NCI-H2196 treated with DMSO at 0.1 percent for 48 hours (cell line): ENCODE results near the gene ZDHHC22.

Source experiments
- DNase-seq: peaks from one replicate; lab custom pipeline; 2025; ENCODE audit not compliant: unreplicated experiment; lab: John Stamatoyannopoulos, UW

Gene ZDHHC22

DNA sequence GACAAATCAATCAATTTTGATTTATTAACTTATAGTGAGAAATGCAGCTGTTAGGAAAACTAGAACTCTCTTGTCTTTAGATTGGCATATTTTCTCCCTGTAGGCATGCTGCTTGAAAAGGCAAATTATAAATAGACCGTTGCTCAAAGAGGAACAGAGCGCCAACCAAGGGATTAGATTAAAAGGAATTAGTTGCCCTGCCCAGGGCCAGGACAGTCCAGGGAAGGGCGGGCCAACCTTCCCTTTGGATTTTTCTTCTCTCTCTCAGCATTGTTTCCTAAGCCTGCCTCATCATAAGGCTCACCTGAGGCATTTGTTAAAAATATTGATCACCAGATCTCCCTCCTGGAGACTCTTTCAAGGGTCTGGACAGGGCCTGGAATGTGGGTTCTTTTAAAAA, 34.9 kb downstream of the ZDHHC22 start:
- DNase-seq = no peak

DNA sequence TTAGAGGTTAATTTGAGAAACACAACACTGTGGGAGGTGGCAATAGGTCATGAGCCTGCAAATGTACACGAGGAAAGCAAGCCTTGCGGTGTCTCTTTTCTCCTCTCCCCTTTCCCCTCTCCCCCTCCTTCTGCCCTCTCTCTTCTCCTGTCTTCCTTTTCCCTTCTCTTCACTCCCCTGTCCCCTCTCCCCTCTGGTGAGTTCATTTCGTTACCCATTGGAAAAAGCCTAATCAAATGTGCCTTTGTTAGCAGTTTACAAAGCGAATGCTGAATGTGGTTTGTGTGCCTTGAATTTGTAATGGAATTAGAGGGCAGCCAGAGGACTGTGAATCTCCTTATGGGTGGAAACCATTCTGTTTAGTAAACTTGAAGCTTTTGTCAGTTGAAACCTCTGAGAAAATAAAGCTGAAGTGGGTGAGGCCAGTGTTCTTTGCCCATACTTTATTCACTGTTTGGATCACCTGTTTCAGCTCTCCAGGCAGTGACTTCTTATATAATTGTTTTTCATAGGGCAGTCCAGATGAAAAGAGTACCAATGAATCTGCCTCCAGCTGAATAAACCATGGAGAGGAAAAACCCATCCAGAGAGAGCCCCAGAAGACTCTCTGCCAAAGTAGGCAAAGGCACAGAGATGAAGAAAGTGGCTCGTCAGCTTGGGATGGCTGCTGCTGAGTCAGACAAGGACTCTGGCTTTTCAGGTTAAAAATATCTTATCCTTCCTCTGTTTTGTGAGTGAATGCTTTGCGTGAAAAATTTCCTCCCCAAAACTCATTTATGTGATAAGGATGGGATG, 36.2 kb downstream of the ZDHHC22 start:
- DNase-seq = no peak

DNA sequence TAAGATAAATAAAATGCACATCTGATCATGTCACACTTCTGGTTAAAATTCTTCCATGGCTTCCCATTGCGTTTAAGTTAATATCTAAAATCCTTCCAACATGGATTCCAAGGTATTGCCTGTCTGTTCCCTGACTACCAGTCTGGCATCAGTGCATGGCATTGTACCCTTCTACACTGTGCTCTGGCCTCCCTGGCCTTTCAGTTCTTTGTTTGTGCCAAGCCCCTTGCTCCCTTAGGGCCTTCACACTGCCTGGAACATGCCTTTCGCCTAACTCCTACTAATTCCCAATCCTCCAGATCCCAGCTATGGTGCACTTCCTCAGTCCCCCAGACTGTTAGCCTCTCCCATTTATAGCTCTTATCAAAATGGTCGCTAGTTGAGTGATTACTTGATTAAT, 37.2 kb downstream of the ZDHHC22 start:
- no peak for DNase-seq

DNA sequence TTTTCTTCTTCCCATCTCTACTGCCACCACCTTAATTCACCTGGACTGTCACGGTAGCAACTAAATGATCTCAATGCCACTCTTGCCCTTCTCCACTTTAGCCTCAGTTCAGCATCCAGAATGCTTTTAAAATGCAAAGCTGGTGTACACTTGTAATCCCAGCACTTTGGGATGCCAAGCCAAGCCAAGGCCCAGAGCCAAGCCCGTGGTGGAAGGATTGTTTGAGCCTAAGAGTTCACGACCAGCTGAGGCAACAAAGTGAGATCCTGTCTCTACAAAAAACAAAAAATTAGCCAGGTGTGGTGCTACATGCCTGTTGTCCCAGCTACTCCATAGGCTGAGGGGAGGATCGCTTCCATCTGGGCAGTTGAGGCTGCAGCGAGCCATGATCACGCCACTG, 37.6 kb downstream of the ZDHHC22 start:
- DNase-seq = no peak

DNA sequence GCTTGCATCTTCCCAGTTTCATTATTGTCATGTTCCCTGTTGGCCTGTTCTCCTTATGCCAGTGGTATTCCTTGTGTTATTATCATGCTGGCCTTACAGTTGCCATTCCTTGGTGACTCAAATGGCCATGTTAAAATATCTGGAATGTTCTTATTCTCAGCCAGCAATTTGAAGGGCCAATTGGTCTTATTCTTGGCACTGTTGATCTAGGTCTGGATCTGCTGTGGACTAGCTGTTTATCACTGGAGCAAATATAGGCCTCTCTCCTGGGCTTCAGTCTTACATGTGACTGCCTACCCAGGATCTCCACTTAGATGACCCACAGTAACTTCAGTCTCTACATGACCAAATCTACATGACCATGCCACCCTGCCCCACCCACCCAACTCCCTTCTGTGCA, 38.1 kb downstream of the ZDHHC22 start:
- DNase-seq = no peak

DNA sequence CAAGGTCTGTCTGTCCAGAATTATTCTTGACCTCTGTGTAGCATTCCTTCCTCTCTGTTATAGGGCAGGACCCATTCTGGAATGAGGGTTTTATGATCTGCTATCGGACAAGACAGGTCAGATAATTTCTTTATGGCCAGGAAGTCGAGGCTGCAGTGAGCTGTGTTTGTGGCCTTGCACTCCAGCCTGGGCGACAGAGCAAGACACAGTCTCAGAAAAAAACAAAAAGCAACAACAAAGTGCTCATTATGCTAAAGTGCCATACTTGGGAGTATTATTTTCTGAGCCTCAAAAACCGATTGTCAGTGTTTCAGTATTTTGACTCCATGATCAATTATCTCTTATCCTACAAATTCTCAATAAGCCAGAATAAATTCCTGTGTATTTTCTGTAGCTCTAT, 39.4 kb downstream of the ZDHHC22 start:
- no peak for DNase-seq

DNA sequence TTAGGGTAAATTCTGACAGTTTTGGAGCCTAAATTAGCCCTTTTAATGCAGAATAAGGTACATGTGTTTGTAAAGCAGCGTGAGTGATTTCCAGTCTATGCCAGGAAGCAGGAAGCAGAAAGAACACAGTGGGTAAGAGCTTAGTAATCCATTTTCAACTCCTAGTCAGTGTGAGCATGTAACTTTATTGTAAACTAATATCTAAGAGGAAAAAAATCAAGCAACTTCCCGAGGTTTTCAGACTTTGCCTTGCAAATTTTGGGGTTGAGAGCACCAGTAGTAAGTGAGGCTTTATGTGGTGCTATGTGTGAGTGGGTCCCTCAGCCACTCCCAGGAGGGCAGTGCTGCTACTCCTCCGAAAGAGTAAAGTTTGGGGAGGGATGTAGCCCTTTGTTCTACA, 40.6 kb downstream of the ZDHHC22 start:
- no peak for DNase-seq

DNA sequence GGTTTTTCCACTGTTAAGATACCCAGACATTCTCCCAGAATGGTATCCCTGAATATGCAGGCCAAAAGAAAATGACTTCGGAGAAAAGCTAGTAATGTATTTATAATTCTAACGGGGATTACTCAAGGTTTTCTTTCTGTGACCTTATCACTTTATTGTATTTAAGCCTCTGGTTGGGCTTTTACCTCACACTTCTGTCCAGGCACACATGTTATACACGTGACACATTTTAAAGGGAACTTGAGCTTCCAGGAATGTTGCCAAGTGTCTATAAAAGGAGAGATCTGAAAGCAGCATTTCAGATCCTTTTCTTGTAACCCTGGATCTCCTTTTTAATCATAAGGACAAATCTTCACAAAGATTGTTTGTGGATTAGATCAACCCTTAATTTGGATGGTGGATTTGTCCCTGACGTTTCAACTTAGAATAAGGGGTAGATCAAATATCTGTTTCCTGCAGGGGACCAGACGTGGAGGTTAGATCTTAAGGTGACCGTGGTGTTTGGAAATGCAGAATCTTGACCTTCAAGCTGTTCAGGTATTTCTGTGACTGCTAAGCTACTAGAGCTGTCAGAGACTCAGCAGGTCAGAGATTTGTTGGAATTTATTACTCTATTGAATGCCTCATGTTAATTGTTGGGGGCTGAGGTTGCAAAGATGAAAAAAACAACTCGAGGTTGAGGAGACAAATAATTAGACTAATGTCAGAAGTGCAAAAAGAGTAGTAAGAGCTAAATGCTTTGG, 42.0 kb downstream of the ZDHHC22 start:
- peak; percentile 53 for DNase-seq

DNA sequence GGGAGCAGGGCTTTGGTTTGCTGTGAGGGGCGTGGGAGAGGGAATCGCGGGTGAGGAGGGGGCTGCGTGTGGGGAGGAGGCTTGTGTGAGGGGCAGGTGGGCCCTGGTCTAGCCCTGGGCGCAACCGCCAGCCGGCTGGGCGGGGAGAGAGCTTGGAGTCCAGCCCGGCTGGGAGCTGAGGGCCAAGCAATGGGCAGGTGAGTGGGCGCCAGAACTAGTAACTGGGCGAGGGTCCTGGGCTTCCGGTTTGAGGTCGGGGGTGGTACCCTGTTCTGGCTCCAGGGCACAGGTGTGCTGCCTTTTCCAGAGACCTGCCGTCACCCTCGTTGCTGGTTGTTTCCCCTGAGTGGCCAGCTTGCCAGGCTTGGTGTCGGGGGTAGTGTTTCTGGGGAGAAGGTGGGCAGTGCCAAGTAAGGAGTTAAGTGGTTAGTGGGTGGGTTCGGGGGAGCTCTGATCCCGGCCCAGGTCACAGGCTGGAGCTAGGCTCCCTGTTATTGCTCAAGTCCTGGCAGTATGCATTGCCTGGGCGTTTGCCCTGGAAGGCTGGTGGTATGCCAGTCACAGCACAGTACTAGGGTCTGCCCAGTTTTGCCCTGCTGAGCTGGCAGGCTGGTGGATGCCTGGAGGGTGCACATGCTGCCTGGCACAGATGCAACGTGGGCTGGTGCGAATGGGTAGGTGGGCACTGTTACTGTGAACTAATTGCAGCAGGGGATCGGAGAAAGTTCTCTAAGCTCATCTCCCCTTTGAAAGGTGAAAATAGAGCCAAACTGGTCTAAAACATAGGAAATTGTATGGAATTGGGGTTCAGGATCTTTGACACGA, 42.9 kb downstream of the ZDHHC22 start:
- no peak for DNase-seq

DNA sequence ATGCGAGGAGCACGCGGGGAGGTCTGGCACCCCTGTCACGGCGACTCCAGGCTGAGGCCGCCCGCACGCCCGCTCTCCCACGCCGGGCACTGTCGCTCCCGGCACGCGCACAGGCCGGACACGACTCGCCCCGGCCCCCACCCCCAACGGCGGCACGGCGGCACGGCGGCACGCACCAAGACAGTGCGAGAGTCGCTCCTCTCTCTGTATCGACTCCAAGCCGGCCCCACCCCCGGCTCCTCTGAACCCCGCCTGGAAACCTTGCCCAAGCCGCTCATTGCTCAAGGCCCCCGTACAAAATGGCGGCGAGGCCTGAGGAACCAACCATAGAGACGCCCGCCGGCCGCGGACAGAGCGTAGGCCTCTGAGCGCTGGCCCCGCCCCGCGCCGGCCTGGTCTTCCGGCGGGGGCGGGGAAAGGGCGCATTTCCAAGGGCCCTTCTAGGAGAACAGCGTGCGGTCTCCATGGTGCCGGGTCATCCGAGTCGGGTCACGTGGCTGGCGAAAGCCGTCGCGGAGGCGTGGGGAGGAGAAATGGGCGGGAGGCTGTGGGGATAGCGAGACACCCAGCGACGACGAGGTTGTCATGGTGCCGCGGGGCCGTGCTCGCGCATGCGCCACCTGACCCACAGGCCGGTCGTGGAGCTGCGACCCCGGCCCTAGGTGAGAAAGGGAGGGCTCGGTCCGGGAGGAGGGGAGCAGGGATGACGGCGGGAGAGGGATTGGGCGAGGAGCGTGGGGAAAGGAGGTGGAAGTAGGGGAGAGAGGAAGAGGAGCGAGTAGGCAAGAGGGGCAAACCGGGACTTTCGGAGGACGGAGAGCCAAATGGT, 43.7 kb downstream of the ZDHHC22 start, which contains the start of gene CIPC:
Gene CIPC (plus strand): TSS at position 559 of the 829 bp plus-strand sequence. CDS start 7,451 bp downstream, outside the sequence.
- peak; percentile 98 for DNase-seq

DNA sequence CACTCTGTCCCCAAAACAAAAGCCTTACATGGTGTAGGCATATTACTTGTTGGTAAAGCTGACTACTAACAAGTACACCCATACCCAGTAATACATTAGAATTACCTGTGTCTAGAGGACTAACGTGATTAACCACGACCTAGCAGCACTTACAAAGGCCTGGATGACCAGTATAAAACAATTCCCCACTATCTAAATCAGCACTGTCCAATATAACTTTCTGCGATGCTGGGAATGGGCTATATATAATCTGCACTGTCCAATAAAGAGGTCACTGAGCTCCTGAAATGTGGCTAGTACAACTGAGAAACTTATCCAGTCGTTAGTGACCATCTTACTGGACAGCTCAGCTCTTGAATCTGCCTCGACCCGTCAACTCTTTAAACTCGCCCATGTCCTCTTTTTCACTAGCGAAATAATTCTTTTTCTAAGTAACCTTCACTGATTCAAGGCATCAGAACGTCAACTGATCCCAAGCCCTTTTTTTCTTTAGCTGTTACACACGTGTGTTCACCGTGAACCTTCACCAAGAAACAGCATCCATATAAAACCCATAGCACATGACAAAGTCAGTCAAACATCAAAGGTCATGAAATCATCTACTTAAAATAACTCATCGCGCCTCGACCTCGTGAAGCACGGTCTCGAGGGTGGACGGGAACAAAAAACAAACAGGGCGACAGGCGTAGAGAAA, 44.4 kb downstream of the ZDHHC22 start:
- no peak for DNase-seq

DNA sequence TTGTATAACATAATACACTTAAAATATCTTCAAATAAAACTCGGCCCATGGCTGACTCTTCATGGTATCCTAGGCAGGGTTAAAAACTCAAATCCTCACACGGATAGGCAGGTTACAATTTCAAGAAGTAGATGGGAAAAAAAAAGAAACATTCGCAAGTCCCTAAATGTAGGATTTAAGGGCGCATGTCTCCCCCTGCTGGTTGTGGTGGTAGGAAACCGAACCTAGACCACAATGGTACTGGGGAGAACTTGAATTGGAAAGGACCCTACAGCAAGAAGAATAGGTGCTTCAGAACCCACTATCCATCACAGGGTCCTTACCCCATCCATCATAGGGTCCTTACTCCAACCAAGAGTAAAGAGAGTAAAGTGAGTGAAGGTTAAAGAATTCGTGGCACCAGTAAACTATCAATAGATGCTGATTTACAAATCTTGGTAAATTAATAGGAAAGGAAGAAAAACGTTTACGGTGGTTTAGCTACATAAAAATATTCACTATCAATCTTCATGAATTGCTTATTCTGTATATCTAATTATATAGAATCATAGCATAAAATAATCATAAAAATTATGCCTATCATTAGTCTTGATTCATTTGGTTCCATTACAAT, 46.8 kb downstream of the ZDHHC22 start:
- DNase-seq = peak; percentile 70

DNA sequence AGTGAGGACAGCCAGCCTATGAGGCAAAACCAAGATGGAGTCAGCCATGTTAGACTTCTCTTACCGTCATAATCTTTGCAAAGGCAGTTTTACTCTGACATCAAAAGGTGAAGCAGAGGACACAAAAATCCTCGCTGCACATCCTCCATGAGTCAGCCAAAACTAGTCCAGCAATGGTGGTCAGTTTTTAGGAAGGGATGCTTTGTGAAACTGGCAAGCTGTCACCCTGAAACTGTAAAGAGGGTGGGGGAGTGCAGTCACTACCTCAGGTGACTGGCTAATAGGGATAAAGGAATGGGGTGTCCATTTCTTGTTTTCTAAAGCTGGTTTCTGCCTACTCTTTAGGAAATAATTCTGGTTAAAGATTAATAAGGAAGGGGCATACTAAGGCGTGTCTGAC, 48.9 kb downstream of the ZDHHC22 start:
- DNase-seq = no peak

DNA sequence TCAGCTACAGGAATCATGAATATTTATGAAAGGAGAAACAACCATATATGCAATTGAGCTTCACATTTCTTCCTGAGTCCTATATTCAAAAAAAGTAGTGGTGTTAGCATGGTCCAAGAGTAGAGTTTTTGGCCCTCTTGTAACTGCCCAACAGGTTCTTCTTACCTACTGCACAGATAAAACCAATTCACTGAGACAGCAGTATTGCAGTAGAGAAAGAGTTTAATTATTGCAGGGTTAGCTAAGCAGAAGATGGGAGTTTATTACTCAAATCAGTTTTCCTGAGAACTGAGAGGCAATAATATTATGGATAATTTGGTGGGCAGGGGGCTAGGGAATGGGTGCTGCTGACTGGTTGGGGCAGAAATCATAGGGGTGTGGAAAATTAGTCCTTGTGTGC, 50.1 kb downstream of the ZDHHC22 start:
- no peak for DNase-seq

DNA sequence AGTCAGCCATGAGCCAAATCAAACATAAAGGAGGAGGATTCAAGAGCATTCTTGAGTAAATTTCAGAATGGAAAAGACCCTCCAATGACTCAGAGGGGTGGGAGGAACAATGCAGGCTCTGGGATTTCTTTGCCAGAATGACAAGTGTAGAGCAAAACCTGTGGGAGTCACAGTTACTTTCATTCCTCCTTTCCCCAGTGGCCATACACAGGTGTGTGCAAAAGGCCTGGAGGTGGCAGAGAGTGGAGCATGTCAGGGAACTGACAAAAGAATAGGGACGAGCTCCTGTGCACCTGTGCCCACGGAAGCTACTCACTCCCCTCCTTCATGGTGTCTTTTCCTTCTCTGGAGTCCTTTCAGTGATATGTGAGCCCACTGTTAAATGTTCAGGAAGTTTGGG, 52.9 kb downstream of the ZDHHC22 start:
- no peak for DNase-seq

DNA sequence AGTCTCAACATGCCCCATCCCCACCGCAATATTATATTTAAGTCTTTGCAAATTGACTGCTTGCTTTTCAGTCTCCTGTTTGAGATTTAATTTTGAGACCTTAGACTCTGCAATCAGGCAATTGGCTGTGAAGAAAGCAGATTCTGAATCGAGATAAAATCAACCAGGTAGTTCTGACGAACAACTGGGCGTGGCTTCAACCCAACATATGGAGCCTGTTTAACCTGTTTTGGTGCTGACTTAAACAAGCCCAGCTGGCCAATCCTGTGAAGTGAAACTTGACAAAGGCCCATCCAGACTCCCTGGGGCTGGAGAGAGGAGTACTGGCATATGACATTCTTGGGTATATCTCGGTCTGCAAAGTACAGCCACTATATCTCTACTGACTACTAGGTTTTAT, 53.4 kb downstream of the ZDHHC22 start:
- peak; percentile 59 for DNase-seq

DNA sequence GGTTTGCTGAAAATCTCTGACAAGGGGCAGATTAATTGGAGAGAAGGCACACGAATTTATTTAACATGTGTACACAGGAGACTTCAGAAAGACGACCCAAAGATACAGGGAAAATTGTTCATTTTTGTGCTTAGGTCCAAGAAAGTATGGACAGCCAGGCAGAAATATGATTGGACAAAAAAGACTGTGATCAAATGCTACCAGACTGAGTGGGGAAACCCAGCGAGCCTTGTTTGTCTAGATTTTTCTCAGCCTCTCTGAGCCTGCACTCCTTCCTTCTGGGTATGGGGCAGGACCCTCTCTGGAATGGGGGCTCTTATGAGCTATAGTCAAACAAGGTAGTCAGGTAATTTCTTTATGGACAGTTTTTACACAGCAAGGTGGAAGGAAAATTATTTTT, 54.0 kb downstream of the ZDHHC22 start:
- DNase-seq = no peak

DNA sequence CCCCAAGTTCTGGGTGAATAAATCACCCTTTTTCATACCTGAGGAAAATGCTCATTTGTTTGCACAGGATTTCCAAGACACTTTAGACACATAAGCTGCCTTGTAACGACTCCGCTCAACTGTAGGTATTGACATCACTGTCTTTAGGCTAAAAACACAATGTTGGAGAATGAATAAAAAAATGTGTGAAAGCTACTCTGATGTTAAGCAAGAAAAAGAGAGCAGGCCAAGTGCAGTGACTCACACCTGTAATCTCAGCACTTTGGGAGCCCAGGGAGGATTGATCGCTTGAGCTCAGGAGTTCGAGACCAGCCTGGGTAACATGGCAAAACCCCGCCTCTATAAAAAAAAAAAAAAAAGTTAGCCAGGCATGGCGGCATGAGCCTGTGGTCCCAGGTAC, 54.6 kb downstream of the ZDHHC22 start:
- no peak for DNase-seq

DNA sequence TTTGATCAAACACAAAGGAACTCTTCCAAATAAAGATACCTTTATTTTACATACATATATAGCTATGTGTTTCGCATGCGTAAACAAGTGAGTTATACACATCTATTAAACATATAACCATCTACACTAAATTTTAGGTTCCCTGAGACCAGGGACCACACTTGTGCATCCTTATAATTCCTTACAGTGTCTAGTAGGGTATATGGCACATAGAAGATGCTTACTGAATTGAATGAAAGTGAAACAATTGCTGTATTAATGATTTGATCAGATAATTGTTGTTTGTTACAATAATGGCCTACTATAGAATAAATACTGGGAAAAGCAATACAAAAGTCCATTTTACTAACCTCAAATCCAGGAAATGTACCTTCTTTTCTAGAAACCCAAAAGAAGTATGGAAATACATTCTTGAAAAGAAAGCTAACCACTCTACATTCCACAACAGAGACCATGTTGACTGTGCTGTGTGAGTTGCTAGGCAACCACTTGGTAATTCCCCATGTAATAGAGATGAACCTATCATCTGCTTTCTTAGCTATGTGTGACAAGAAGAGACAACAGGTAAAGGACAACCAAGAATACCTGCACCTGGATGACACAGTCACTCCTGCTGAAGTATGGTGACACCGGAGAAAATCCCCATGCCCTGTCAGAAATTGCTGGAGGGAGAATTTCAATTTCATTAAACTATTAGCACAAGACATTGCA, 55.4 kb downstream of the ZDHHC22 start:
- DNase-seq = no peak
